ENCODE data around the gene OPN1MW3. TPM values are rescaled to one million over a fixed set of nuclear protein-coding genes. Genes with fewer than 3 reads are reported as not detected.
"Not testable (repeated sequence)": the region's sequence is repeated elsewhere in the genome, so short reads cannot be mapped to it uniquely, and the experiment has no call there.

The OPN1MW3 gene
- polyA plus RNA-seq, 1 donor (not counting 4 experiments of a cell fraction or from before 2014, with no cell fraction given), result not detected

DNA sequence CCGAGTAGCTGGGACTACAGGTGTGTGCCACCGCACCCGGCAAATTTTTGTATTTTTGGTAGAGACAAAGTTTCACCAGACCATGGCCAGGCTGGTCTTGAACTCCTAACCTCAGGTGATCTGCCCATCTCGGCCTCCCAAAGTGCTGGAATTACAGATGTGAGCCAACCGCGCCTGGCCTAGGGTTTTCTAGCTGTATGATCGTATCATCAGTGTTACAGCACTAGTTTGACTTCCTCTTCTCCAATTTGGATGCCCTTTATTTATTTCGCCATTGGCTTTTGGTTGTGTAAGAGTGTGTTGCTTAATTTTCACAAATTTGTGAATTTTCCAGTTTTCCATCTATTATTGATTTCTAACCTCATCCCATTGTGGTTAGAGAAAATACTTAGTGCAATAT lies 43.4 kb downstream of the OPN1MW3 start:
- Histone ChIP-seq H3K36me3 (ENCODE audit: control insufficient read depth in 2 of 2, extremely low read depth in 1 of 2, insufficient read depth in 2 of 2, low read length in 2 of 2) (no peaks in the 10 kb centered on the region), H2AFZ (ENCODE audit: control insufficient read depth, low read length) (no peak overlapping the region), H3K4me1 (ENCODE audit: control insufficient read depth, extremely low read depth, insufficient read depth, low read length) (no peaks in the 10 kb centered on the region), H3K79me2 (ENCODE audit: control insufficient read depth, insufficient read depth, low read length) (no peaks in the 10 kb centered on the region), H3K4me2 (ENCODE audit: control insufficient read depth, extremely low read depth, insufficient read depth, low read depth, low read length) (no peak overlapping the region), H3K9me3 (ENCODE audit: control insufficient read depth, low read depth, low read length) (no peaks in the 10 kb centered on the region), H3K9me1 (ENCODE audit: control insufficient read depth, extremely low read depth, insufficient read depth, low read length) (no peaks in the 10 kb centered on the region), H3K4me3 (ENCODE audit: control insufficient read depth in 2 of 3, extremely low read depth in 1 of 3, insufficient read depth in 2 of 3, low read depth in 1 of 3, low read length in 3 of 3) (no peak overlapping the region), H3K27ac (ENCODE audit: control insufficient read depth, insufficient read depth, low read length) (no peak overlapping the region), H3K27me3 (ENCODE audit: control insufficient read depth, extremely low read depth, insufficient read depth, low read length) (no peaks in the 10 kb centered on the region), H3K9ac (ENCODE audit: control insufficient read depth, extremely low read depth, insufficient read depth, low read length) (no peak overlapping the region), H4K20me1 (ENCODE audit: control insufficient read depth, extremely low read depth, insufficient read depth, low read length) (no peaks in the 10 kb centered on the region)
- FAIRE-seq (no peak), DNase-seq (ENCODE audit: low read depth, low spot score) (no peak)
- dilution Hi-C loops (cut with MboI; ENCODE audit: extremely low pct_ligation_motif_present, low sequenced_read_pairs), result no loop called here
- no peak for TF ChIP-seq EZH2 (IDR thresholded peaks at IDR 0.05; ENCODE audit: low read length)
- TF ChIP-seq, protein P1, sequence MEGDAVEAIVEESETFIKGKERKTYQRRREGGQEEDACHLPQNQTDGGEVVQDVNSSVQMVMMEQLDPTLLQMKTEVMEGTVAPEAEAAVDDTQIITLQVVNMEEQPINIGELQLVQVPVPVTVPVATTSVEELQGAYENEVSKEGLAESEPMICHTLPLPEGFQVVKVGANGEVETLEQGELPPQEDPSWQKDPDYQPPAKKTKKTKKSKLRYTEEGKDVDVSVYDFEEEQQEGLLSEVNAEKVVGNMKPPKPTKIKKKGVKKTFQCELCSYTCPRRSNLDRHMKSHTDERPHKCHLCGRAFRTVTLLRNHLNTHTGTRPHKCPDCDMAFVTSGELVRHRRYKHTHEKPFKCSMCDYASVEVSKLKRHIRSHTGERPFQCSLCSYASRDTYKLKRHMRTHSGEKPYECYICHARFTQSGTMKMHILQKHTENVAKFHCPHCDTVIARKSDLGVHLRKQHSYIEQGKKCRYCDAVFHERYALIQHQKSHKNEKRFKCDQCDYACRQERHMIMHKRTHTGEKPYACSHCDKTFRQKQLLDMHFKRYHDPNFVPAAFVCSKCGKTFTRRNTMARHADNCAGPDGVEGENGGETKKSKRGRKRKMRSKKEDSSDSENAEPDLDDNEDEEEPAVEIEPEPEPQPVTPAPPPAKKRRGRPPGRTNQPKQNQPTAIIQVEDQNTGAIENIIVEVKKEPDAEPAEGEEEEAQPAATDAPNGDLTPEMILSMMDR (optimal IDR thresholded peaks at IDR 0.05 in 1 of 3, IDR thresholded peaks at IDR 0.05 in 1 of 3, conservative IDR thresholded peaks at IDR 0.05 in 1 of 3; ENCODE audit: extremely low read depth in 1 of 3, insufficient read depth in 2 of 3, low read length in 3 of 3), result no peak

DNA sequence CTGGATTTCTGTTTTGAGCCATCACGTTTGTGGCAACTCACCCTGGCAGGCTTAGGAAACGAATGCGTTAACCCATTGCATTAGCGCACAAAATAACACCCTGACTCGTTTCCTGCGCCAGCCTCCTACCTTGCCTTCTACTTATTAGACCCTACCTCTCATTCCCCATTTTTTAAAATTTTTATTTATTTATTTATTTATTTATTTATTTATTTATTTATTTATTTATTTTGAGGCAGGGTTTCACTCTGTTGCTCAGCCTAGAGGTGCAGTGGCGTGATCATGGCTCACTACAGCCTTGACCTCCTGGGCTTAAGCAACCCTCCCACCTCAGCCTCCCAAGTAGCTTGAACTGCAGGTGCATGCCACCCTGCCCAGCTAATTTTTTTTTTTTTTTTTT lies 45.6 kb downstream of the OPN1MW3 start:
- H4K20me1 ChIP-seq (ENCODE audit: control insufficient read depth, extremely low read depth, insufficient read depth, low read length); H3K4me3 ChIP-seq (ENCODE audit: control insufficient read depth in 2 of 3, extremely low read depth in 1 of 3, insufficient read depth in 2 of 3, low read depth in 1 of 3, low read length in 3 of 3); H3K4me1 ChIP-seq (ENCODE audit: control insufficient read depth, extremely low read depth, insufficient read depth, low read length); H3K36me3 ChIP-seq (ENCODE audit: control insufficient read depth in 2 of 2, extremely low read depth in 1 of 2, insufficient read depth in 2 of 2, low read length in 2 of 2); H3K9me3 ChIP-seq (ENCODE audit: control insufficient read depth, low read depth, low read length); DNase-seq (ENCODE audit: low read depth, low spot score); FAIRE-seq; H3K4me2 ChIP-seq (ENCODE audit: control insufficient read depth, extremely low read depth, insufficient read depth, low read depth, low read length); H3K27ac ChIP-seq (ENCODE audit: control insufficient read depth, insufficient read depth, low read length); H3K9me1 ChIP-seq (ENCODE audit: control insufficient read depth, extremely low read depth, insufficient read depth, low read length); H3K9ac ChIP-seq (ENCODE audit: control insufficient read depth, extremely low read depth, insufficient read depth, low read length); H2AFZ ChIP-seq (ENCODE audit: control insufficient read depth, low read length); H3K79me2 ChIP-seq (ENCODE audit: control insufficient read depth, insufficient read depth, low read length); dilution Hi-C loops (cut with MboI; ENCODE audit: extremely low pct_ligation_motif_present, low sequenced_read_pairs); H3K27me3 ChIP-seq (ENCODE audit: control insufficient read depth, extremely low read depth, insufficient read depth, low read length): not testable (repeated sequence)

DNA sequence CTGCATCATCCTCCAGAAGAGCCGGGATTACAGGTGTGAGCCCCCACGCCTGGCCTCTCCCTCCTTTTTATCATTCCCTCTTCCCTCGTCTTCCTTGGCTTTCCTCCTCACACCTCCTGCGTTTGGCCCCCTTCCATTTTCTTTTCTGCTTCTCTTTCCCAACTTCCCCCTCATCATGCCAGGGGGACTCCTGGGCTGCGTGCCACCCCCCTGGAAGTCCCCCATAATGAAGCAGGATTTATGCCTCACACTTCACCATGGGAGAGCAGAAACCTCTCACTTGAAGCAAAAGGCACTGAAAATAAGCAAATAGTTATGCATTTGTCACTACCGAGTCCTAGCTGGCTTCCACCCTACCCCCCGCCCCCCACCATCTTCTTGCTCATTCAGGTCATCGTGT lies 46.1 kb downstream of the OPN1MW3 start:
- Histone ChIP-seq H3K79me2 (ENCODE audit: control insufficient read depth, insufficient read depth, low read length) (no peaks in the 10 kb centered on the region), H3K9me3 (ENCODE audit: control insufficient read depth, low read depth, low read length) (peaks cover 1% of the 10 kb centered on the region), H3K36me3 (ENCODE audit: control insufficient read depth in 2 of 2, extremely low read depth in 1 of 2, insufficient read depth in 2 of 2, low read length in 2 of 2) (no peaks in the 10 kb centered on the region), H3K27ac (ENCODE audit: control insufficient read depth, insufficient read depth, low read length) (no peak overlapping the region), H4K20me1 (ENCODE audit: control insufficient read depth, extremely low read depth, insufficient read depth, low read length) (no peaks in the 10 kb centered on the region), H3K4me2 (ENCODE audit: control insufficient read depth, extremely low read depth, insufficient read depth, low read depth, low read length) (no peak overlapping the region), H3K4me3 (ENCODE audit: control insufficient read depth in 2 of 3, extremely low read depth in 1 of 3, insufficient read depth in 2 of 3, low read depth in 1 of 3, low read length in 3 of 3) (no peak overlapping the region), H3K27me3 (ENCODE audit: control insufficient read depth, extremely low read depth, insufficient read depth, low read length) (no peaks in the 10 kb centered on the region), H3K9ac (ENCODE audit: control insufficient read depth, extremely low read depth, insufficient read depth, low read length) (no peak overlapping the region), H3K9me1 (ENCODE audit: control insufficient read depth, extremely low read depth, insufficient read depth, low read length) (no peaks in the 10 kb centered on the region), H3K4me1 (ENCODE audit: control insufficient read depth, extremely low read depth, insufficient read depth, low read length) (no peaks in the 10 kb centered on the region), H2AFZ (ENCODE audit: control insufficient read depth, low read length) (no peak overlapping the region)
- TF ChIP-seq EZH2 (IDR thresholded peaks at IDR 0.05; ENCODE audit: low read length), result no peak
- TF ChIP-seq, protein P1 (optimal IDR thresholded peaks at IDR 0.05 in 1 of 3, IDR thresholded peaks at IDR 0.05 in 1 of 3, conservative IDR thresholded peaks at IDR 0.05 in 1 of 3; ENCODE audit: extremely low read depth in 1 of 3, insufficient read depth in 2 of 3, low read length in 3 of 3), result no peak
- no peak for DNase-seq (ENCODE audit: low read depth, low spot score)
- dilution Hi-C loops (cut with MboI; ENCODE audit: extremely low pct_ligation_motif_present, low sequenced_read_pairs), result no loop called here
- FAIRE-seq, result no peak

All from keratinocyte (primary cell).